Right forelimb (tissue), 1 donor: ENCODE data around the gene TMEM198.
A peak's percentile ranks its signal among the peaks of the same experiment; 100 is the strongest.

Experiments used
- DNase-seq: peaks from one replicate; pipeline ENCODE4 v3.0.0-alpha.2; 2018

Gene TMEM198, protein sequence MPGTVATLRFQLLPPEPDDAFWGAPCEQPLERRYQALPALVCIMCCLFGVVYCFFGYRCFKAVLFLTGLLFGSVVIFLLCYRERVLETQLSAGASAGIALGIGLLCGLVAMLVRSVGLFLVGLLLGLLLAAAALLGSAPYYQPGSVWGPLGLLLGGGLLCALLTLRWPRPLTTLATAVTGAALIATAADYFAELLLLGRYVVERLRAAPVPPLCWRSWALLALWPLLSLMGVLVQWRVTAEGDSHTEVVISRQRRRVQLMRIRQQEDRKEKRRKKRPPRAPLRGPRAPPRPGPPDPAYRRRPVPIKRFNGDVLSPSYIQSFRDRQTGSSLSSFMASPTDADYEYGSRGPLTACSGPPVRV

DNA sequence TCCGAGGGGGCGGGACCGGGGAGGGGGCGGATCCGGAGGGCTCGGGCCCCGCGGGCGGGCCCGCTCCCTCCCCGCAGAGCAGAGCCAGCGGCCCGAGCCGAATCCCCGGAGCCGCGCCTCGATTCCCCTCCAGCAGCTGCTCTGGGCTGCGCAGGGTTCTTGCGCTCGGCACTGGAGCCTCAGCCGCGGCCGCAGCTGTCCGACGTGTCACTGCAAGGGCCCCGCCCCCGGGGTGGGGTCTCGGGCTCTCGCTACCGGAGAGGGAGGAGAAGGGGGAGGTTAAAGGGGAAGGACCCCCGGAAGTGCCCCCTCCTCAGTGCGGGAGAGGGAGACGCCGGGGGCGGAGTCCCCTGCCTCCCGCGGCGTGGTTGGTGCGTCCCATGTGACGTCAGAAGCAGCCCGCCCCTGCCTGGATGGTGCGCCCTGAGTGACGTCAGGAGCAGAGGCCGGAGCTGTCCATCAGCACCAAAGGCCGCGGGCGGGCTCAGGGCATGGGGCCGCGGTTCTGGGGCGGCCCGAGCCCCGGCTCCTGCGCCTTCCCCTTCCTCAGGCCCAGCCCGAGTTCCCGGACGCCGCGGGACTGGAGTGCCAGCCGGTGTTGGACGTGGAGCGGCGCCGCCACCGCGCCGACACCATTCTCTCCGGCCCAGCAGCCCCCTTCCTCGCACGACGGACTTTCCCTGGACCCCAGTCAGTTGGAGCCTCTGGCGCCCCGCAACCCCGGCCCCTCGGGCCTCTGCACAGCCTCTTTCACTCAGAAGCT, at the start of gene TMEM198, which contains the start of gene CHPF:
TSS of gene TMEM198 (plus strand) at position 433 of the 763 bp plus-strand sequence. CDS start 700 bp downstream, outside the sequence.
TSS of gene CHPF (minus strand) at position 214 of the 763 bp plus-strand sequence. CDS start 271 bp downstream, outside the sequence.
- peak; percentile 99 for DNase-seq

- DNase-seq: no peak
Measured at GRCh38 chr2:219494952-219495530, 48.8 kb upstream of the TMEM198 start.

GRCh38 chr2:219495531-219496122, 48.2 kb upstream of the TMEM198 start:
- peak; percentile 71 for DNase-seq

DNA sequence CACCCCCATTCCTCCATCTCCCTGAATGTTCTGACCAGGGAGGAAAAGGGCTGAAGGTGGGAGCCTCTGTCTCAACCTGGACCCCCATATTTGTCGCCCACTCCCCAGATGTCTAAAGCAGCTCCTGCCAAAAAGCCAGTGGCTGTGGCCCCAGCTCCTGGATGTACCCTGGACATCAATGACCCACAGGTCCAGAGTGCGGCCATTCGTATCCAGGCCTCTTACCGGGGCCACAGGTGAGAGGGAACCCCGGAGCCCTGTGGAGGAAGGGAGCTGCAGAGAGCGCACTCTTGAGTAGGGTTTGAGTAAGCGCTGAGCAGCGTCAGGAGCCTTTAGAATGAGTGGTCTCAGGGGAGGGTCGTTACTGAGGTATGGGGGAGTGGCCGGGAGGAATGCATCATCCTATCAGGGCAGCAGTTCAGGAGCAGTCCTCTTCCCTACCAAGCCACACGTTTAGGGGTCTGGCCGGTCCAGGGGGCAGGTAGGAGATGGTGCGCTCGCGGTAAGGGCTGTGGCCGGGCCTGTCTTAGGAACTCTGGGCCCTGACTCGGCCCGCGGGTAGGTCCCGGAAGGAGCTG, 47.5 kb upstream of the TMEM198 start:
- DNase-seq: no peak

DNA sequence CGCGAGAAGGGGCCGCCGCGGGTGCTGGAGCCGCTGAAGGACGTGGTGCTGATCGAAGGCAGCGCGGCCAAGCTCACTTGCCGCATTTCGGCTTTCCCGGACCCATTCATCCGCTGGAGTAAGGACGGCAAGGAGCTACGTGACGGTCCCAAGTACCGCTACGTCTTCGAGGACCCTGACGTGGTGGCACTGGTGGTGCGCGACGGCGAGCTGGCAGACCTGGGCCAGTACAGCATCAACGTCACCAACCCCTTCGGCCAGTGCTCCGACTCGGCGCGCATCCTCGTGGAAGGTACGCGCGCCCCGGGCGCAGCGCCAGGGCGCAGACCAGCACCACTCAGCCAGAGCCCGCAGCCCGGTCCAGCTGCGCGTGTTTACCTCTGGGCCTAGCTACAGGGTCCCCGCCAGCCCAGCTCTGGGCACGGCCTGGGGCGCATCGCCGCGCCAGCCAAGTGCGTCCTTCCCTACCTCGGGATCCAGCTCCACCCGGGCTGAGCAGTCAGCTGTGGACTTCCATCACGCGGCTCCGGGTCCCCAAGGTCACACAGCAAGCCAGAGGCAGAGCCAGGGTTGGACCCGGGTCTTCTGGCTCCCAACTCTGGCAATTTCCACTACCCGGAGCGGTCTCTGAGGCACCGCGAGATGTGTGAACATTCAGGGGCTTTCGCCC, 46.9 kb upstream of the TMEM198 start:
- DNase-seq: no peak

- DNase-seq: peak; percentile 81
Measured at GRCh38 chr2:219497495-219498279, 46.1 kb upstream of the TMEM198 start.

GRCh38 chr2:219498280-219499057, 45.4 kb upstream of the TMEM198 start, which contains the start of gene GMPPA:
TSS of gene GMPPA (plus strand) at chr2:219498891. CDS start at chr2:219499976, 1,085 bp downstream.
- DNase-seq: peak; percentile 98

GRCh38 chr2:219499058-219499307, 44.8 kb upstream of the TMEM198 start:
- no peak for DNase-seq

DNA sequence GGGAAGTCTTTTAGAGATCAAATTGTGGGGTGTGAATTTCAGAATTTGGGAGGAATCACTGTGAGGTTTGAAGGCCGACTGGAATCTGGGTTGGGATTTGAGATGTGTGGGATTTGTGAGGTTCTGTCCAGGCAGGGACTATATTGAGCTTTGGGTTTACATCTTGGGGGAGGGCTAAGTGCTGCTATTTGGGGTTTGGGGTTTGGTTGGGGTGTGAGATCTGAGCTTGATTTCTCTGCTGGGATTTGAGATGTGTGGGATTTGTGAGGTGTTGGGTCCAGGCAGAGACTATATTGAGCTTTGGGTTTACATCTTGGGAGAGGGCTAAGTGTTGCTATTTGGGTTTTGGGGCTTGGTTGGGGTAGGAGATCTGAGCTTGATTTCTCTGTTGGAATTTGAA, 44.3 kb upstream of the TMEM198 start:
- DNase-seq: no peak

GRCh38 chr2:219500135-219500534, 43.7 kb upstream of the TMEM198 start:
- DNase-seq: no peak

DNA sequence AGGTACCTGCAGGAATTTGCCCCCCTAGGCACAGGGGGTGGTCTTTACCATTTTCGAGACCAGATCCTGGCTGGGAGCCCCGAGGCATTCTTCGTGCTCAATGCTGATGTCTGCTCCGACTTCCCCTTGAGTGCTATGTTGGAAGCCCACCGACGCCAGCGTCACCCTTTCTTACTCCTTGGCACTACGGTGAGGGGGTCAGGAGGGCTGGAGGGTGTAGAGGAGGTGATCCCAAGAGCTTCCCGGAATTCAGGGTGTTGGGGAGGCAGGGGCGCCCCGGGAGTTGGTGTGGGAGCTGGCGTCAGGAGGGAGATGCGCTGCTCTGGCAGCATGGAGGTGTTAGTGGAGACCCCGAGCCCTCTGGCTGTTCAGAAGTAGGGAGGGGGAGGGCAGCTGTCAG, 42.0 kb upstream of the TMEM198 start:
- no peak for DNase-seq

DNA sequence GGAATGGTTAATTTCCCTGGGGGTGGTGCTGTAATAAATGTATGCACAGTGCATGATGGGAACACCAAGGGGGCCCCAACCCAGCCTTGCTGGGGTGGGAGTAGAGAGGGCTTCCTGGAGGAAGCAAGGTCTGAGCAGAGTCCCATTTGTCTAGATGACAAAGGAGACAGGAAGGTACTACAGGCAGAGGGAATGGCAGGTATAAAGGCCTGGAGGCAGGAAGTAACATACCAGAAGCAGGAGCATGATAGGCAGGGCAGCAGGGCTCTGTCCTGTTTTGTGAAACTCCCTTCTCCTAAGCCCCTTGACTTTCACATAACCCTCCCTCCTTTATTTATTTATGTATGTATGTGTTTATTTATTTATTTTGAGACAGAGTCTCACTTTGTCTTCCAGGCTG, 41.2 kb upstream of the TMEM198 start:
- no peak for DNase-seq

DNA sequence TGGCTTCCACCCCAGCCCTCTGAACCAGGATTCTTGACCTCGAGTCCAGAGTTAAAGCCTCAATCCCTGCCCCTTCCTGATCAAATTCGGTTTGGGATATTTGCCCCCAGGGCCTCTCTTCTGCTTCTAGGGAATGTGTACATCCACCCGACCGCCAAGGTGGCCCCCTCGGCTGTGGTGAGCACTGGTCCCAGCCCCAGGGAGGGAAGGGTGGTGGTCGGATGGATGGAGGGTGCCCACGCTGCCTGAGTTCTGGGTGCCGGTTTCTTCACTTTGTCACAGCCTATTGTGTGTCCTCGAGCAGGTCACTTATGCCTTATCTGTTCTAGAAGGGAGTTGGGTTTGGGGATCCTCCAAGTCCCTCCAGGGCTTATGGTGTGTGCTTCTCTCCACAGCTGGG, 38.2 kb upstream of the TMEM198 start:
- no peak for DNase-seq

GRCh38 chr2:219506153-219506801, 37.6 kb upstream of the TMEM198 start:
- no peak for DNase-seq

DNA sequence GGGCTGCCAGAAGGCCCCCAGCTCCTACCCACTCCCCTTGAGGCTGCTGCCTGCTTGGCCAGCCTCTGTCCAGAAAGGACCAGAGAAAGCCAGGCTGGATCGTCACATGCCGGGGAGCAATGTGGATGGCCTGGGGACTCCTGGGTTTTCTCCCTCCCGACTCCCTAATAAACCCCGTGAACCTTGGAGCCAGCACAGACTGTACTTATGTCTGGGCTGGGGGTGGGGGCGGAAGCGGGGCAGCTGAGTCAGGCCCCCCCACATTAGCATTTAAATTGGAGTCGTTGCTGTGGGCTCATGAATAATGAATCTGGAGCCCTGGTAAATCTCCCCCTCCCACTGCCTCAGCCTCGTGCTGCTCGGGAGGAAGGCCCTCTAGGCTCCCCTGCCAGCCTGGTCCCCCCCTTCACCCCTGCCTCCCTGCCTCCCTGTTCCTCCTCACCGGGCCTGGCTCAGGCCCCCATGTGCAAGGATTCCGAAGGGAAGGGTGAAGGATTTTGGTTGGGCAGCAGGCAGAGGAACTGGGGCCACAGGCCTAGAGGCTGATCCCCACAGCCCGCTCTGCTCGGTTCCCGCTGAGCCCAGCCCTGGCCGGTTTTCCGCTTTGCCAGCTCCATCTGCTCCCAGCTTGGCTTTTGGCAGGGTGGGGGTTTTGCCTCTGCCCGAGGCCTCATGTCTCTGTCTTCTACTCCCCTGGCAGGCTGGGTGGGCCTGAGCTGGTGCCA, 36.9 kb upstream of the TMEM198 start:
- DNase-seq: no peak

- no peak for DNase-seq
Measured at GRCh38 chr2:219507581-219508443, 36.0 kb upstream of the TMEM198 start.

GRCh38 chr2:219508444-219508734, 35.4 kb upstream of the TMEM198 start:
- DNase-seq: no peak

- DNase-seq: peak; percentile 75
Measured at GRCh38 chr2:219508971-219509779, 34.7 kb upstream of the TMEM198 start.
